DMS153 treated with DMSO at 0.1 percent for 48 hours (cell line): ENCODE measurements around the gene IER3.
"Not testable (repeated sequence)": the region's sequence is repeated elsewhere in the genome, so short reads cannot be mapped to it uniquely, and the experiment has no call there.

ENCODE experiments used
- DNase-seq: peaks from one replicate; lab custom pipeline; 2025; ENCODE audit not compliant: unreplicated experiment; lab: John Stamatoyannopoulos, UW

The IER3 gene

GRCh38 chr6:30769088-30769852 lies 24.9 kb upstream of the IER3 start:
- no peak for DNase-seq

- no peak for DNase-seq
Observed at GRCh38 chr6:30768634-30769087, 24.3 kb upstream of the IER3 start.

- no peak for DNase-seq
Observed at GRCh38 chr6:30767944-30768301, 23.6 kb upstream of the IER3 start.

DNA sequence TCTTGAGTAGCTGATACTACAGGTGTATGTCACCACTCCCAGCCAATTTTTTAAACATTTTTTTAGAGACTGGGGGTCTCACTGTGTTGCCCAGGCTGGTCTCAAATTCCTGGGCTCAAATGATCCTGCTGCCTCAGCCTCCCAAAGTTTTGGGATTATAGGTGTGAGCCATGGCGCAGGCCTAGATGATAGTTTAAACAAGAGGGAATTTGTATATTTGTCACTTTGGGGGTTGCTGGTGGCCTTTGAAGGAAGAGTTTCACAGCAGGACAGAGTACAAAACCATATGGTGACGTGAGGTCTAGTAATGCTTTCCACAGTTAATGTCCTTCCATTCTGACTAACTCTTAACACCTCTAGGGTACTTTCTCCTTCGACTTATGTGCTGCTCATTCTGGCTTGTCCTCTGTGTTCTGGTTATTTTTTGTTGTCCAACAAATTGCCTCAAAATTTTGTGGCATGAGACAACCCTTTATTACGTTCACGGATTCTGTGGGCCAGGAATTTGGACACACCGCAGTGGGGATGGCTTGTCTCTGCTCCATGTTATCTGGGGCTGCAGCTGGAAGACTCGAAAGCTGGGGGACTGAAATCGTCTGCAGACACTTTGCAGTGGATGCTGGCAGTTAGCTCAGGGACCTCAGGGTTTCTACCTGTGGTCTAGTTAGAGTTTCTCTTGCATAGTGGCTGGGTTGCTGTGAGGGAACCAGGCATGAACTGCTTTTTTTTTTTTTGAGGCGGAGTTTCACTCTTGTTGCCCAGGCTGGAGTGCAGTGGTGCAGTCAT lies 23.0 kb upstream of the IER3 start:
- no peak for DNase-seq

DNA sequence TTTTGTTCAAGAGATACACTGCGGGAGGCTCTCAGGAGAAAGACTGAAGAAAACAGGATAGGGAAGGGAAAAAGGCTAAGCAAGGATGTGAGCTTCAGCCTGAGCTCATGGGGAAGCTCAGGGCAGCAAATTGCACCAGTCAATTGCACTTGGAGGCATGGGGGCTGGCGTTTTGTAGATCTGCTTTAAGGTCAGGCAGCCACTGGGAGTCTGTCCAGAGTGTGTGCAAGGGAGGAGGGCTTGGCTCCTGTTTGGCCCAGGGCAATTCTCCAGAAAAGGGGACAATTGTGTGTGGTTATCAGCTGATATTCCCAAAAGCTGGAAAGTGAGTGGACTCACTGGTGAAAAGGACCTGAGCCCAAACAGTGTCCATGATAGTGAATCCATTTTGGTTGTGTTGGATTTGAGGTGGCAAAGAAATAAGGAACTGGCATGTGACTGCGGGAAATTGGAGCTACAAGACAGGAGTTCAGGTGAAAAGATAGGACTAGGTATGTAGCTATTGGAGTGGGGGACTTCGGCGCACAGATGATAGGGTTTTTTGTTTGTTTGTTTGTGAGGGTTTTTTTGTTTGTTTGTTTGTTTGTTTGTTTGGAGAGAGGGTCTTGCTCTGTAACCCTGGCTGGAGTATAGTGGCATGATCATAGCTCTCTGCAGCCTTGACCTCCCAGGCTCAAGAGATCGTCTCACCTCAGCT lies 22.3 kb upstream of the IER3 start:
- no peak for DNase-seq

- not testable (repeated sequence) for DNase-seq
Observed at GRCh38 chr6:30765495-30765894, 21.1 kb upstream of the IER3 start.

DNA sequence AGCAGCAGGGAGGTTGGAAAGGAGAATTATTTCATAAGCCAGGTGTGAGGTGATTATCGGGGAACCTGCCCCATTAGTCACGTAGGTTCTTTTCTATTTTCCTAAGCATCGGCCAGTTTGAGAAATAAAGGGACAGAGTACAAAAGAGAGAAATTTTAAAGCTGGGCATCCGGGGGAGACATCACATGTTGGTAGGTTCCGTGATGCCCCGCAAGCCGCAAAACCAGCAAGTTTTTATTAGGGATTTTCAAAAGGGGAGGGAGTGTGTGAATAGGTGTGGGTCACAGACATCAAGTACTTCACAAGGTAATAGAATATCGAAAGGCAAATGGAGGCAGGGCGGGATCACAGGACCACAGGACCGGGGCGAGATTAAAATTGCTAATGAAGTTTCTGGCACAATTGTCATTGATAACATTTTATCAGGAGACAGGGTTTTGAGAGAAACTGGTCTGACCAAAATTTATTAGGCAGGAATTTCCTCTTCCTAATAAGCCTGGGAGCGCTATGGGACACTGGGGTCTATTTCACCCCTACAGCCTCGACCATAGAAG lies 20.2 kb upstream of the IER3 start:
- not testable (repeated sequence) for DNase-seq

DNA sequence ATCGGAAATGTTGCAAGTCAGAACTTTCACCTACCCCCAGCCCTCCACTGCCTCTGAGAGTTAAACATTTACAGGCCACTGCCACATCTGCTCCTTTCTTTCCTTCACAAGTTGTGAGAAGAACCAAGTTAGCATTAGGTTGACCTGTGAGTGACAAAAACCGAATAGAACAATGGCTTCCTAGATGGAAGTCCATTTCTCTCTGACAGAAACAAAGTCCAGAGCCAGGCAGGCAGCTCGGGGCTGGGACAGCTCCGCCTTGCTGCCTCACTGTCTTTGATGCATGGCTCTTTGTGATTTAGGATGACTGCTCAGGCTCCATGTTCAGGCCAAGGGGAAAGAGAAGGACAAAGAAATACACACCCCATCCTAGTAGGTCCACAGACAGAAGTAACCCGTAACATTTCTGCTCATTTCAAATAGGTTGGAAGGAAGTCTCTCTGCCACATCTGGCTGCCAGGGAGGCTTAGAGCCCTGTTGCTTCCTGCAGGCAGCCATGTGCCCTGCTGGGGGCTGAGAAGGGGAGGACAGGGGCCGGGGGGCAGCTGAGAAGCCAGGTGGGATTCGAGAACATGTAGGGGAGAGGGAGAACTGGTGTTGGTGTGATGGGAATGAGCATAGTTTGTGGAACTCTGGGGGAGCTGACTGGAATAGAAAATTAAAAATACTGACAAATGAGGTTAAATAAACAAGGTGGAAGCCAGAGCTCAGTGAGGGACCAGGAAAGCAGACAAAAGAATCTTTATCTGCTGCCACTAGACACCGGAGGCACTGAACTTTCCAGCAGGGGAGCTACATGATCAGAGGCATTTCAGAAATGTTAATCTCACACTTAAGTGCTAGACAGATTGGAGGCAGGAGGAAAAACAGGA lies 19.5 kb upstream of the IER3 start:
- DNase-seq: no peak

- no peak for DNase-seq
Observed at GRCh38 chr6:30763155-30763617, 18.8 kb upstream of the IER3 start.

DNA sequence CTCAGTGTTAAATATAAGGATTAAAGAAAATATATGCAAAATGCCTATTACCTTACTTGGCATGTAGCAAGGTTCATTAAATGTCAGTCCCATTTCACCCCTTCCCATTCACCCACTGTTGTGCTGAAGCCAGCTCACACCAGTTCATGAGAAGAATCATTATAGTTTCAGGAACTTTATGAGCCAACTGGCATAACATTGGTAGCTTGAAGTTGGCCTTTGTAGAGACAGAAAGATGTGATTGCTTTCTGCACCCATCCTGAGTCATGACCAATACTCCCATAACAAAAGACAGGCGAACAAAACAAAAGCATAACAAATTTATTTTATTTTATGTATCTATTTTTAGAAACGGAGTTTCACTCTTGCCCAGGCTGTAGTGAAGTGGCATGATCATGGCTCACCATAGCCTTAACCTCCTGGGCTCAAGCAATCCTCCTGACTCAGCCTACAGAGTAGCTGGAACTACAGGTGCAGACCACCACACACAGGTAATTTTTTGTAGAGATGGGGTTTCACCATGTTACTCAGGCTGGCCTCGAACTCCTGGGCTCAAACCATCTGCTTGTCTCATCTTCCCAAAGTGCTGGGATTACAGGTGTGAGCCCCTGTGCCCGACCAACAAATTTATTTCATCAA lies 17.6 kb upstream of the IER3 start:
- no peak for DNase-seq

GRCh38 chr6:30760549-30760948 lies 16.2 kb upstream of the IER3 start:
- DNase-seq: no peak

GRCh38 chr6:30759575-30760239 lies 15.4 kb upstream of the IER3 start:
- no peak for DNase-seq

- no peak for DNase-seq
Observed at GRCh38 chr6:30757261-30757904, 13.0 kb upstream of the IER3 start.

- DNase-seq: not testable (repeated sequence)
Observed at GRCh38 chr6:30756405-30757003, 12.2 kb upstream of the IER3 start.

DNA sequence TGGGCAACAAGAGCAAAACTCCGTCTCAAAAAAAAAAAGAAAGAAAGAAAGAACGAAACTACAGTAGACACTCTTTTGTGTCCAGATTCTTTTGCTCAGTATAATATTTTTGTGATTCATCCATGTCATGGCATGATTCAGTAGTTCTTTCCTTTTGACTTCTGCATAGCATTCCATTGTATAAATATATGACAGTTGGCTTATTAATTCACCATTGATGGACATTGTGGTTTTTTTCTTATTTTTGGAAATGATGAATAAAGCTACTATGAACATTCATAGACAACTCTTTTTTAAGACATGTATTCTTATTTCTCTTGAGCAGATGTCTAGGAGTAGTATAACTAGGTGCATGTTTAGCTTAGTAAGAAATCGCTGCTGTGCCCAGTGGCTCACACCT lies 10.3 kb upstream of the IER3 start:
- no peak for DNase-seq

DNA sequence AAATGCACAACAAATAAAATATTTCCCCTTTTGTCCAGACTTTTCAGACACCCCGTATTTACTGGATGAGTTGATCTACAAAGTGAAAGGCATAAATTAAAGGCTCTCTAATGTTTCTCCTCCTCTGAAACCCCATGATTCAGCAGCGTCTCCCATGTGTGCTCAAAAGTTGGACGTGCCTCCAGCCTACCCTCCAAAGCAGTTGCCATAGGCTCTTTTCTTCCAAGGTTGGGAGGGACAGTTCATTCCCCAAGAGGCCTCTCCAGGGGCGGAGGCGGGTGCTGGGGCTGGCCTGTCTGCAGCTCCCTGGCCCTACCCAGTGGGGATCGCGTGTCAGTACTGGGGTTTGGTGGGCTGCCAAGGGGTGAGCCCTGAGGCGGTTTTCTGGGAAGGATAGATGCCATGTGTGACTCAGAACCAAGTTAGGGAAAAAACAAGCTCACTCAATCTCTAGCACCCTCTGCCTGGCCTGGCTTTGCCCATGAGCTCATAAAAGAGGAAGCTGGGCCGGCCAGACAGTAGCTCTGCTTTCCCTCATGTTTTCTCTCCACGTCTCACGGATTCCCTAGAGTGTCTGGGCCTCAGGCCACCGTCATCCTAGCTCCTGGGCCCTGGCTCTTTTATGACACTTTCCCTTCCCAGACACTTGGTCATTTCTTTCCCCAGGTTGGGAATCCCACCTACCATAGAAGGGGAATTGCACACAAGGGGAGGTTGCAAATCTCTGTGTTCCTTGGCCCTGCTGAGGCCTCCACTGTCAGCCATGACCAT lies 8.0 kb upstream of the IER3 start:
- DNase-seq: no peak

GRCh38 chr6:30750379-30750668 lies 6.0 kb upstream of the IER3 start:
- no peak for DNase-seq
